DMS153 (cell line): ENCODE measurements around the gene KLHL22.

Source experiments
- DNase-seq: peaks from one replicate; lab custom pipeline; 2025; lab: John Stamatoyannopoulos, UW

Gene KLHL22

DNA sequence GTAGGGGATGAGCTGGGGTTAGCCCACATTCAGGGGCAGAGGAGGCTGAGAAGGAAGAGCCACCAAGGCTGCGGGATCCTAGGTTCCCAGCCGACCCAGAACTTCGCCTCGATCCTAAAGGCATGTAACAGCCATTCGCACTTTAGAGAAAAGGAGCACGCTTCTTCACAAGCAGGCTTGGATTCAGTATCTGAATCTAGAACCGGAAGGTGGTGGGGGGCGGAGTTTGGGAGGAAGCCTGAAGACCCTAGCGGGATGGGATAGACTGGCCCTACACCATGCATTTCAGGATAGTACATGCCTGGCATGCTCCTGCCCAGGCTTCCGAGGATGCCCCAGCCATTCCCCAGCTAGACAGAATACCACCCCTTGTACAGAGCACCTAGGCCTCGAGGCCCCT, 62.4 kb downstream of the KLHL22 start:
- no peak for DNase-seq

DNA sequence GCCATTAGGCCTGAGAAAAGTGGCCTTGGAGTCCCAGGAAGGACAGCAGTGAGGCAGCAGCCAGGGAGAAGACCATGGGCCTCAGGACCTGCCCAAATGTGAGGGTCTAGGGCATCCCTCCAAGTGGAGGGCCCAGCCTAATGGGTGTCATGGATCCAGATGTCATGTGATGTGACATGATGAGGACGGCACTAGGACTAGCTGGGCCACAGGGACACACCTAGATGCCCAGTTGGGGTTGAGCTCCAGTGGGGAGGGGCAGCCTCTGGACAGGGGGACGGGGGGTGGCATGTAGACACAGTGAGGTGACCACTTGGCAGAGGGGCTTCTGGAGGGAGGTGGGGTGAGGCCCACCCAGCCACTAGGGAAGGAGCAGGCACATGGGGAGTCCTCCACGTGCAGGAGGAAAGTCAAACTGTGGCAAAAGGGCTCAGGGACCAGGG, 63.3 kb downstream of the KLHL22 start:
- no peak for DNase-seq

DNA sequence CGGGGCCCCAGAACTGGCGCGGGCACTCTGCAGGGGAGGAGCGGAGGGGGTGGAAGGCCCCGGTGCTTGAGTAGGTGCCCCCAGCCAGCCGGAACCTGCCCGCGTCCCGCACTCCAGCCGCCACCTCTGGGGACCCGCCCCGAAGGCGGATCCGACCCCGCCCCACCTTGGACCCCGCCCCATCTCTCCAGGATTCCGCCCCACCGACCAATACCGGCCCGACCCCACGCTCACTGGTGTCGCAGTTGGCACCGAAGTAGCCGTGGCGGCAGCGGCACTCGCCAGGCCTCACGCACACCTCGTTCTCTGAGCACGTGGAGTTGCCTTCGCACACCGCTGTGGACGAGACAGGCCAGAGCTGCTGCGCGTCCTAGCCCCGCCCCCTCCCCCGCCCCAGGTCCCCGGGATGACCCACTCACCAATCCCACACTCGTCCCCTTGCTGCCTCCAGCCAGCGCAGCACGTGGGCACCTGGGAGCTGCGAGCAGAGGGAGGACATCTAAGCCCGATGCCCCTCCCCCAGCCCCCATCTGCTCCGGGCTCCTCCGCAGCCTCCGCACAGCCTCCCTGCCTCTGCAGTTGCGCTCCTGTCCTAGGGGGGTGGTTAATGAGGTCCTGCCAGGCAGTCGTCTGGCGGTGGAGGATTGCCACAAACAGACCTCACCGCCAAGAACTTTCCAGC, 63.9 kb downstream of the KLHL22 start:
- DNase-seq, result no peak

DNA sequence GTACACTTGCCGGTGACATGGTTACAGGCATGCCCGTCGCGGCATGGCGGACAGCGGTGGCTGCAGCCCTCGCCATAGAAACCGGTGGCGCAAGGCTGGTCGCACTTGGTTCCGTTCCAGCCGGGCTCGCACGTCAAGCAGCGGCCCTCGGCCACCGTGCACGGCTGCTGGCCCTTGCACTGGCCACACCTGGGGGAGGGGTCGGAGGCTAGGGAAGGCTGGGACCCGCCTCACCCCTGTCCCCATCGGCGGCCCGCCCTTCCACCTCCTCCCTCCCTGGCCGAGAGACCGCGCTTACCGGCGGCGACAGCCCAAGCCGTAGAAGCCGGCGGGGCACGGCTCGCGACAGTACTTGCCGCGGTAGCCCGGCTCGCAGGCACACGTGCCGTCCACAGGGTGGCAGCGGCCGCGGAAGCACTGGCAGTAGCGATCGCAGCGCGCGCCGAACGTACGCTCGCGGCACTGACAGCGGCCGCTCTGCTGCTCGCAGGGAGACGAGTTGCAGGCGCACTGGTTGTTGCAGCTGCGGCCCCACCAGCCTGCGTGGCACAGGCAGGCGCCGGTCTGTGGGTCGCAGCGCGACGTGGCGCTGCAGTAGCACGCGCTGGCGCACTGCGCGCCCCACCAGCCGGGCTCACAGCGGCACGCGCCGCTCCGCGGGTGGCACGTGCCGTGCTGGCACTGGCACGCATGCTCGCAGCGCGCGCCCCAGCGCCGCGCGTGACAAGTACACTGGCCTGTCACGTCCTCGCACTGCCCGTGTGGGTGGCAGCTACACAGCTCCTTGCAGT, 64.7 kb downstream of the KLHL22 start:
- no peak for DNase-seq

DNA sequence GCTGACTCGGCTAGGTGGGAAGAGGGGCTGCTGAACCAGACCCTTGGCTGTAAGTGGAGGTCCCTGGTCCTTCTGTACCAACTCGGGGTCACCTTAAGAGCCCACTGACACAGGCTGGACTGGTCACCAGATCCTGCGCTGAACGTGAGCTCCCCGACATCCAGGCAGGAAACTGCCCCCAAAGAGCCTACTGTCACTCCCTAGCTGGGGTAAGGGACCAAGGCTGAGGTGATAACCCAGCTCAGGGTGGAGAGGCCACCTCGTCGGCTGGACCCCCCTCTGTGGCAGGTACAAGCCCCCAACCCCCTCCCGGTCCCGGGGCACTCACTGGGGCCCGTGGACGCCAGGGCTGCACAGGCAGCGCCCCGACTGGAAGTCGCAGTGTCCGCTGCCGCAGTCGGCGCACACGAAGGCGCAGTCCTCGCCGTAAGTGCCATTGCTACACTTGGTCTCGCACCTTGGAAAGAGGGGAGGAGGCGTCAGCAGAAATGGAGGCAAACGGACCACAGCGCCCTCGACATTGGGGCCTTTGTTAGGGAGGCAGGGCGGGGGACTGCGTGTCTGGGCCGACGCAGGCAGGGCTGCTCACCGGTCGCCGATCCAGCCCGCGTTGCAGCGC, 65.4 kb downstream of the KLHL22 start:
- no peak for DNase-seq

DNA sequence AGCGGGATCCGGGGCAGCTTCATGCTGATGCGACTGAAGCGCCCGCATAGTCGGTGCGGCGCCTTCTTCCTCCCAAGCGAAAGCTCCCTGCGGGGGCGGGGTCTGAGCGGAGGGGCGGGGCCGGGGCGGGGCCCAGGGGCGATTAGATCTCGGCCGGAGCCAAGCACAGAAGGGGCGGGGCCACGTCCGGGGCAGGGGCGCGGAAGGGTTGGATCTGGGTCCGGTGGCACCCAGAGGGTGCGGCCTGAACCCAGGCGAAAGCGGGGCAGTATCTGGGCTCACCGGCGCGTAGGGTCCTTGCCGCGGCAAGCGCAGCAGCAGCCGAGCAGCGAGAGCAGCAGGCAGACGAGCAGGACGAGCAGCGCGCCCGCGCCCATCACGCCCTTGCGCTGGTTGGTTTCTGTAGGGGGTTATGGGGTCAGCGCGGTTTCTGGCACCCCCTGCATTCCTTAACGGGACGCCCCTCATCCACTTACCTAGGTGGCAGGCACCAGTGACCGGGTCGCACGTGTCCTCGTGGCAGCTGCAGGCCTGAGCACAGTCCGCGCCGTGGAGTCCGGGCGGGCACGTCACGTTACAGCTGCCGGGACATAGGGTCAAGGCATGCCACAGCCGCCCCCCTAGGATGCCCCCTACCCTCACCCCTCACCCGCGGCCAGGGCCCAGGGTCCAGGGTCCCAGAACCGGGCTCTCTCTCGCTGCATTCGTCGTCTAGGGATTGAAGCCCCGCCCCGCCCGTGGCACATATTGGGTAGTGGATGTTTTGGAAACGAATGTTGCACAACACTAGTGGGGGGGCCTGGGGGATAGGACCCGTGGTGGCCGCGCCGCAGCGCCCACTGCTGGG, 66.1 kb downstream of the KLHL22 start:
- no peak for DNase-seq

DNA sequence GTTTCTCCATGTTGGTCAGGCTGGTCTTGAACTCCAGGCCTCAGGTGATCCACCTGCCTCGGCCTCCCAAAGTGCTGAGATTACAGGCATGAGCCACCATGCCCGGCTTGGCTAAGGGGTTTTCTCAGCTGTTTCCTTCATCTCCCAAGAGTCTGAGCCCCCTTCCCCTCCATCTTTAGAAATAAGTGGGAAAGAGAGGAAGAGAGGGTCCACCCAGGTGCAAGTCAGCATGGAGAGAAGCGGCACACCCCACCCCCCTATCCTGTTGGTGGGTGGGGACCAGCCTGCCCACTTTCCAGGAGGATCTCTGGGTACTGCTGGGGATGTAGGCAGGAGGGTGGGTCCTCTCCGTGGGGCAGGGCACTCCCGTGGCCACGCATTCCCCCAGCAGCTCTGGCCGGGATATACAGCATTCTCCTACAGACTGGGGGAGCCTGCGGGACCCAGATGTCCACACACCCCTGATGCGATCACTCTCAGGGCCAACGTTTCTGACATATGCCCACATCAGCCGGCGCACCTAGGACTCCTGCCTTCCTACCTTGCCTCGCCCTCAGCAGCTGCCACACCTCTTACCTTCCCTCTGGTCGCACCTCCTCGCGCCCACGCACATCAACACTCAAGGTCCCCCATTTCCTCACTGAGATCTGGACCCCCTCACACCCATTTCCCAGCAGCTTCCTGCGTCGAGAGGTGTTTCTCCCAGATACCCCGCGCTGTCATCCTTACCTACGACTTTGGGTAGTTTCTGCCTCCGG, 66.9 kb downstream of the KLHL22 start:
- DNase-seq, result no peak

DNA sequence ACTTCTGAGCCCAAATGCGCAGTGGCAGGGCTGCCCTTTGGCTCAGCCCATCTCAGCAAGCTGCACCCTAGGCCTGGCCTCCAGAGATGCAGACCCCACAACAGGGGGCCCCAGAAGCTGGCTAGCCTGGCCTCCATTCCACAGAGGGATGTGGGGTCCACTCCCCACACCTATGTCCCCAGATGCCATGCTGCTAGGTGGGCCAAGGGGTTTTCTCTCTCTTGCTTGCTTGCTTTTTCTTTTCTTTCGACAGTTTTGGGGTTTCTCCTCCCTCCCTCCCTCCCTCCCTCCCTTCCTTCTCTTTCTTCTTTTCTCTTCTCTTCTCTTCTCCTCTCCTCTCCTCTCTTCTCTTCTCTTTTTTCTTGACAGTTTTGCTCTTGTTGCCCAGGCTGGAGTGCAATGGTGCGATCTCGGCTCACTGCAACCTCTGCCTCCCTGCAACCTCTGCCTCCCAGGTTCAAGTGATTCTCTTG, 67.6 kb downstream of the KLHL22 start:
- DNase-seq, result no peak

DNA sequence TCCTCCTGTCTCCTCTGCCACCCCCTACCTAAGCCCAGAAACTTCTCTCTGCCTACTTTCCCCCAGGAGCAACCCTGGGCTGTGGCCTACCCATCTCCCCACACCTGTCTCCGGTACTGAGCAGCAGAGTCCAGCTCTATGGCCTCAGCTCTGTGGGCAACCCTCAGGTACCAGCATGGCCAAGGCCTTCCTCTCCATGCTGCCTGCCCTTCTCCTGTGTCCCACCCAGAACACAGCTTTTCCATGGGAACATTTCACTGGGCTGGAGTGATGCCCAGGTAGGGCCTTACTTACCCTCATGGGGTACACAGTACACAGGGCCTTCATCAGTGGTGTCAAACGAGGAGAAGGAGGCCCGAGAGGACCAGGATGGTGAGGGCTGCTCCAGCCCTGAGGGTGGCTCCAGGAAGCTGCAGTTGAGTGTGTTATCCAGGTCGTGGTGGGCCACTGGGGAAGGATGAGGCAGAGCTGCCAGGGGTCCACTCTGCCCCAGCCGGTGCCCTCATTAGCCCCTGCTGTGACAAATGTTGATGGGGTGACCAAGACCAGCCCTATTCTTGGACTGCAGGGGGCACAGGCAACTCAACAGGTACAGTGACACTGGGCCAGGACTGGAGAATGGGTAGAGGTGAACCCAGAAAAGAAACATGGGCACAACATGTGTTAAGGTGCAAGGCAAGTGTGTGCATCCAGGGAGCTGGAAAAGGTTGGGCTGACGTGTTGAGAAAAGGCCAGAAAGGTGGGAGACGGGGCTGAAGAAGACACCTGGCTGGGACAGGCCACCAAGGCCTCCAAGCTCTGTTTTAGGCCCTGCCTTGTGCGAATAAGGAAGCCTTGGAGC, 68.3 kb downstream of the KLHL22 start:
- no peak for DNase-seq

DNA sequence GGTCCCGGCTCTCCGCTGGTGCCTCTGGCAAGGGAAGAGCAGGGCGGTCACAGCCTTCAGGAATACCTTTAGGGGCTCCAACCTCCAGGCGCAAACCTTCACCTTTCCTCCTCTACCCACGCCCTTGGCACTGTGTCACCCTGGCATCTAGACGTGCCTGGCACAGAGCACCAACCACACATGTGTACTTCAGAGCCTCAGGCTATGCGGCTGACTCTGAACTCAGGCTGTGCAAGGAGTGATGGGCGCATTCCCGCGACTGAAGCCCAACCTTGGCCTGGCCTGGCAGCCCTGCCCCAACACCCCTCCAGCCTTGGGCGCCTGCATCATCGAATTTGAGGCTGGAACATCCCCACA, 69.4 kb downstream of the KLHL22 start:
- DNase-seq, result no peak

DNA sequence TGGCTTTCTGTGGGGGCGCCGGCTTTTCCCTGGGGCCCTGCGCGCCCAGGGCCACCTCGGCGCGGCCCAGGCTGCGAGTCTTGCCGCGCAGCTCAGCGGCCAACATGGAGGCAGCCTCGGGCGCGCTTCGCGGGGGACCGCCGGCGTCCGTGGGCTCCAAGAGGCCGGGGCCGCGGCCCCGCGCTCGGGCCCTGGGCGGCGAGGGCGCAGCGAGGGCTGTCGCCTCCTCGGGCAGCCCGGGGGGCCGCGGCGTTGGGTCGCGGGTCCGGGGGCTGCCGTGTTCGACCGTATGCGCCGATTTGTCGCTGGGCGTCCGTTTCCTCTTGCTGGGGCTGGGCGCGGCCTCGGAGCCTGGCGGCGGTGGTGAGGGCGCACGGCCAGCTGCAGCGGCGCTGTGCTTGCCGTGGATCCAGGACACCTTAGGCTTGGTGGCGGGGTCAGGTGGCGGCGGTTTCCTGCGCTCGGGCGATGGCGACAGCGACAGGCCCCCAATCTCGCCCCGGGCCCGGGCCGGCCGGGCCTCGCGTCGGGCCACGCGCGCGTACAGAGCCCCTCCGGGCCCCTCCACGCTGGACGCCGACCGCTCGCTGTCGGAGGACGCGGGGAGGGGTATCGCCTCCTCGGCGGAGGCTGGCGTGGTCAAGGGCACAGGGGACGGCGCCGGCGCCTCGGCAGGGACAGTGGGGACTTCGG, 69.9 kb downstream of the KLHL22 start:
- no peak for DNase-seq

DNA sequence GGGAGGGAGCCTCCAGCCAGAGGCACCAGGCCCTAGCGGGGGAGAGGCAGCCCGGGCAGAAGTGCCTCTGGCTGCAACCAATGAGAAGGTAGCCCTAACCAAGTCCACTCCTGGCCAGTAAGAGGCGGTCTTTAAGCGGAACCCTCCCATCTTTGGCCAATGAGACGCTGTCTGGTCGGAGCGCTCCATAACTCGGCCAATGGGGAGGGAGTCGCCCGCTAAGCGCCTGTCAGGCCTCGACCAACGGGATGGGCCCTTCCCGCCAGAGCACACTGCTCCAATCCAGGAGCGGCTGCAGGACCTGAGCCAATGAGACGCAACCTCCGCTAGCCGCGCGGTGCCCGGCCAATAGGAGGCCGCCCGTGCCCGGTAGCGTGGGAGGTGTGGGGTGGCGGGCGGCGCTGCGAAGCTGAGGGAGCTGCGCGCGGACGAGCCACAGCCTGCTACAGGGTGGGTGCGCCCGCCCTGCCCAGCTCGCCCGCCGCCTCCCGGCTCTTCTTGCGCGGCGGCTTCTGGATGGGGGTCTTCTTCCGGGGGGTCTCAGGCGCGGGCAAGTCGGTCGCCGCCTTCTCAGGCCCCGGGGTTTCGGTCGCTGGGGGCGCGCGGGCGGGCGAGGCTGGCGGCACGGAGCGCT, 70.5 kb downstream of the KLHL22 start:
- no peak for DNase-seq

DNA sequence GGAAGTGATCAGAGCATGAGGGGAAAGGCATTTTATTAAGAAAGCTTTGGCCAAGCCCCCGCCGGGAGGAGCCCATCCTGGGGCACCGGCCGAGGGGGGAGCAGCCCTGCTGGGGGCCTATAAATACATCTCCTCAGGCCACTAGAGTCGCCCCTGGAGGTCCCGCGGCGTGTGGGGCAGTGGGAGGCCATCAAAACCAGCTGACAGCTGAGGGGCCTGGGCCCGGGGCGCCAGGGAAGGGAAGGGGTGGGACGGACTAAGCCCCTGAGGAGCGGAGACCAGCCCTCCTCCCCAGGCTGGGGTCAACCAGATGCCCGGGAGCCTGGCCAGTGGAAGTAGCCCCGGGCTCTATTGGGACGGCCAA, 71.0 kb downstream of the KLHL22 start:
- no peak for DNase-seq

DNA sequence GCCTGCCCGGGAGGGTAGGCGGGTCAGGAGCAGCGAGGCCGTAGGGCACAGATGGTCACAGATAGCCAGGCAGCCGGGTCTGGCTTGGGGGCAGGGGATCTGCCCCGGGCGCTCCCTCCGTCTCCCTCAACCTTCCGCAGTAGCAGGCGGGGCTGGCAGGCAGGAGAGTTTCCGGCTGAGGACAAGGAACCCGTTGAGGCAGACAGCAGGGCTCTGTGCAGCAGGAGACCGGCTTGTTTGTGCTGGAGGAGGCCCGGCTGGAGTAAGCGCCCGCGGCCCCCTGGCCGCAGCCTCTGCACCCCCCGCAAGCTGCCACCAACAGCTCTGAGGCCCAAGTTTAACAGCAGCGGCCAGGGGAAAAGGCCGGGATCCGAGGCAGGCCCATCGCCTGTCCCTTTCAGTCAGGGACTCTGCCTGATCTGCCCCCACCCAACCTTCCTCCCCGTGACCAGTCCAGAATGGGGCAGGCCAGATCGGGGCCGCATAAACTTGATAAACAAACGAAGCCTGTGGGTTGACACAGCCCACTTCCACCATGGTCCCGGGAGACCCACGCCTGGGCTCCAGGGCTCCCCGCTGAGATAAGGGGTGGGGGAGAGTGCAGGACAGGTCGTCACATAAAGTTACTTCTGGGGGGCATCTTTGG, 71.6 kb downstream of the KLHL22 start:
- no peak for DNase-seq

DNA sequence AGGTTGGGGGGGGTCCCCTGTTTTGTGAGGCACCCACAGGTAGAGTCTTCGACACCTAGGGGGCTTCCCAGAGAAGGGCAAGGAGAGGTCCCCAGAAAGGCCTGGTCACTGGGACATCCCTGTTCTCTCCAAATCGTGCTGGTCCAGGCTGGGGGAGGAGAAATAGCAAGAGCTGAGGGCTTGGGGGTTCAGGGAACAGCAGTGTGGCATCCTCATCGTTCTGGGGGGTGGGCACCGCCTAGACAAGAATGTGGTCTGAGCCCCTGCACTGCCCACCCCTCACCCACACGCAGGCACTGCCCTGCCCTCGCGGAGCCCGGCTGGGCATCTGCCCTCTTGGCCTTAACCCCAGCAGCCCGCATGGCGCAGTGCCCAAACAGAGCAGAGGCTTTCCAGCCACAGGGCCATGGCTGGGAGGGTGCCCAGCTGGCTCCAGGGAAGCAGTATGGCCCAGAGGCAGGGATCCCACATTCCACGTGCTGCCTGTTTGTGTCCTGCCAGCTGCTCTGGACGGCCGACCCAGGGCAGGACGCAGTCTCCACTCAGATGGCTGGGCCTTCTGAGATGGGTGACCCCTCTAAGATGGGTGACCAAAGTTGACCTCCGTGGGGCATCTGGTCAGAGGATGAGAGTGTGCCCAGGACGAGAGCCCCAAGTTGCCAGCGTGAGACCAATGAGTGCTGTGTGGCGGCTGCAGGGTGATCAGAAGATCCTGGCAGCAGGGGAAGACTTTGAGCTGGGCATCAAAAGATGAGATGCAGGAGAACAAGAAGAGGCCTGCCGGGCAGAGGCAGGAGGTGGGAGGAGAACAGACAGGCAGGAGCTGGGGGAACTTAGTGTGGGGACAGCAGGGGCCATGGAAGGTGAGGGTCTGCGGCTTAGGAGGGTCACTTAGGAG, 72.3 kb downstream of the KLHL22 start:
- DNase-seq, result no peak

DNA sequence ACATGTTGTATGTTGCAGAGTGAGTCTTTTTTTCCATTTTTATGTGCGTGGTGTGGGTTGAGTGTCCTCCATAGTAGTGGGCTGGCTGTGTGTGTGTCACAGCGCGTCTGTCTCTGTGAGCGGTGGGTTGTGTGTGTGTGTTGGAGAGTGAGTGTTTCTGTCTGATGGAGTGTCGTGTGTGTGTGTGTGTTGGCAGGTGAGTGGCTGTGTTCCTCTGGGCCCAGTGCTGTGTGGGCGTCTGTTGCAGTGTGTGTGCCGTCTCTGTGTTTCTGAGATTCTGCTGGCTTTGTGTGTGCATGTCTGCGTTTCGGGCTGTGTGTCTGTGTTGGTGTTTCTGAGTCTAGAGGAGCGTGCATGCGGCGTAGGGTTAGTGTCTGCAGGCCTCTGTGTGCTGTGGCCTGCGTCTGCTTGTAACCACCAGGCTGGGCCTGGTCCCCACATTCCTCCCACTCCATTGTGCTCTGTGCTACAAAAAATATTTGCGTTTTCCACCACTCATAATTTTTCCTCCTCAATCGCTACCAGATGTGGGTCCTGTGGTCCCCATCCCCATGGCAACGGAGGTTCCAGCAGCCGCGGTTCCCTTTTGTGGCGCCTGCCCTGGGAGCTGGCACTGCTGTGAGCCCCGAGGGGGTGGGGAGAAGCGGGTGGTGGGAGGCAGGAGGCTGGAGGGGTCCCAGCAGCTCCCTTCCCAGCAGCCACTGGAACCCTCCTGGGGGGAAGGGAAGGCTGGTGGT, 73.2 kb downstream of the KLHL22 start:
- DNase-seq, result no peak

DNA sequence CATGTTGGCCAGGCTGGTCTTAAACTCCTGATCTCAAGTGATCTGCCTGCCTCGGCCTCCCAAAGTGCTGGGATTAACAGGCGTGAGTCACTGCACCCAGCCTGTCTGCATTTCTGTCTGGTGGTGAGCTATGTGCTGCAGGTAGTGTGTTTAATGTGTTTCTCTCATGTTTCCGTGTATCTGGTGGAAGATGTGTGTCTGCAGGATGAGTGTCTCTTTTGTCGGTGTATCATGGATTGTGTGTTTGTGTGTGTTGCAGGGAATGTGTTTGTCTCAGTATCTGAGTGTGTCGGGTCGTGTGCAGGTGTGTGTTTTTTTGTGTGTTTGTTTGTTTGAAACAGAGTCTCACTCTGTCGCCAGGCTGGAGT, 74.1 kb downstream of the KLHL22 start:
- DNase-seq, result no peak
